ENCODE measurements around the gene MRGPRE.

MRGPRE gene

GRCh38 chr11:3190600-3190999 is 41.6 kb downstream of the MRGPRE start:
- POLR2A ChIA-PET = no interaction called here
- DNase-seq (ENCODE audit: extremely low spot score) = no peak
- no peak for TF ChIP-seq CTCF (IDR thresholded peaks at IDR 0.05; ENCODE audit: control extremely low read depth, extremely low read depth, low read depth, missing control alignments)
- CTCF ChIA-PET = no interaction called here

- CTCF ChIA-PET = no interaction called here
Observed at GRCh38 chr11:3189886-3190583, 42.2 kb downstream of the MRGPRE start.

GRCh38 chr11:3189196-3189843 is 42.9 kb downstream of the MRGPRE start:
- no peak for DNase-seq (ENCODE audit: extremely low spot score)
- CTCF ChIA-PET = no interaction called here
- TF ChIP-seq CTCF (IDR thresholded peaks at IDR 0.05; ENCODE audit: control extremely low read depth, extremely low read depth, low read depth, missing control alignments) = no peak
- POLR2A ChIA-PET = no interaction called here

More at GRCh38 chr11:3189886-3190583, 42.2 kb downstream of the MRGPRE start:
- no peak for TF ChIP-seq CTCF (IDR thresholded peaks at IDR 0.05; ENCODE audit: control extremely low read depth, extremely low read depth, low read depth, missing control alignments)
- no peak for DNase-seq (ENCODE audit: extremely low spot score)
- POLR2A ChIA-PET = no interaction called here

GRCh38 chr11:3188496-3189195 is 43.6 kb downstream of the MRGPRE start:
- TF ChIP-seq CTCF (IDR thresholded peaks at IDR 0.05; ENCODE audit: control extremely low read depth, extremely low read depth, low read depth, missing control alignments) = no peak
- CTCF ChIA-PET = no interaction called here
- POLR2A ChIA-PET = no interaction called here
- DNase-seq (ENCODE audit: extremely low spot score) = no peak

- TF ChIP-seq CTCF (IDR thresholded peaks at IDR 0.05; ENCODE audit: control extremely low read depth, extremely low read depth, low read depth, missing control alignments) = no peak
- CTCF ChIA-PET = no interaction called here
- POLR2A ChIA-PET = no interaction called here
- DNase-seq (ENCODE audit: extremely low spot score) = no peak
Observed at GRCh38 chr11:3186166-3186953, 45.9 kb downstream of the MRGPRE start.

- TF ChIP-seq CTCF (IDR thresholded peaks at IDR 0.05; ENCODE audit: control extremely low read depth, extremely low read depth, low read depth, missing control alignments) = no peak
- POLR2A ChIA-PET = no interaction called here
- DNase-seq (ENCODE audit: extremely low spot score) = no peak
- CTCF ChIA-PET = no interaction called here
Observed at GRCh38 chr11:3184732-3185347, 47.4 kb downstream of the MRGPRE start.

Data from GM10248 (cell line).